ENCODE data around the gene EPB41.

EPB41 gene

DNA sequence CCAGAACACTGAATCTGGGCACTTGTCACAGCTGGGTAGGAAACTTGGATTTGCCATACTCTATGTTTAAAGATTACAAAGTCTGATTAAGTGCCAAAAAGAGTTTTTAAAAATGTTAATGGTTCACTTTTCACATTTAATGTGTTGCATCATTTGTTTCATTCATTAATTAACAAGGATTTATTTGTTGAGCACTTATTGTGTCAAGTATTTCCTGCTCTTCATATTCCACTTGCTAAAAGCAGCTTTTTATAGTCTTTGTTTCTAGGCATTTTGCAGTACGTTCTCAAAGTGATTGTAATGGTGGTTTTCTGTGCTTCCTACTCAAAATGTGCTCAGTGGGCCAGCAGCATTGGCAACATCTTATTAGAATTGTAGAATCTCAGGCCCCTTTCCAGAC lies 68.7 kb downstream of the EPB41 start (continued):
- TF ChIP-seq ZNF423 (tag by site-specific recombination; IDR thresholded peaks at IDR 0.05), result no peak
- TF ChIP-seq ZNF132 (tag by site-specific recombination; IDR thresholded peaks at IDR 0.05; ENCODE audit: borderline replicate concordance), result no peak
- TF ChIP-seq IKZF3 (tag by site-specific recombination; IDR thresholded peaks at IDR 0.05), result no peak
- TF ChIP-seq ZEB2 (tag by site-specific recombination; IDR thresholded peaks at IDR 0.05), result no peak
- no peak for TF ChIP-seq ZNF140 (tag by site-specific recombination; IDR thresholded peaks at IDR 0.05)
- TF ChIP-seq TCF7L2 (IDR thresholded peaks at IDR 0.05; ENCODE audit: borderline replicate concordance, low read depth, low read length), result no peak
- TF ChIP-seq REPIN1 (tag by site-specific recombination; IDR thresholded peaks at IDR 0.05; ENCODE audit: low read depth), result no peak
- no peak for TF ChIP-seq ZNF16 (tag by site-specific recombination; IDR thresholded peaks at IDR 0.05; ENCODE audit: low read depth)
- TF ChIP-seq GFI1B (tag by site-specific recombination; IDR thresholded peaks at IDR 0.05), result no peak
- TF ChIP-seq ZNF155 (tag by site-specific recombination; IDR thresholded peaks at IDR 0.05), result no peak
- TF ChIP-seq ZNF223 (tag by site-specific recombination; IDR thresholded peaks at IDR 0.05), result no peak

DNA sequence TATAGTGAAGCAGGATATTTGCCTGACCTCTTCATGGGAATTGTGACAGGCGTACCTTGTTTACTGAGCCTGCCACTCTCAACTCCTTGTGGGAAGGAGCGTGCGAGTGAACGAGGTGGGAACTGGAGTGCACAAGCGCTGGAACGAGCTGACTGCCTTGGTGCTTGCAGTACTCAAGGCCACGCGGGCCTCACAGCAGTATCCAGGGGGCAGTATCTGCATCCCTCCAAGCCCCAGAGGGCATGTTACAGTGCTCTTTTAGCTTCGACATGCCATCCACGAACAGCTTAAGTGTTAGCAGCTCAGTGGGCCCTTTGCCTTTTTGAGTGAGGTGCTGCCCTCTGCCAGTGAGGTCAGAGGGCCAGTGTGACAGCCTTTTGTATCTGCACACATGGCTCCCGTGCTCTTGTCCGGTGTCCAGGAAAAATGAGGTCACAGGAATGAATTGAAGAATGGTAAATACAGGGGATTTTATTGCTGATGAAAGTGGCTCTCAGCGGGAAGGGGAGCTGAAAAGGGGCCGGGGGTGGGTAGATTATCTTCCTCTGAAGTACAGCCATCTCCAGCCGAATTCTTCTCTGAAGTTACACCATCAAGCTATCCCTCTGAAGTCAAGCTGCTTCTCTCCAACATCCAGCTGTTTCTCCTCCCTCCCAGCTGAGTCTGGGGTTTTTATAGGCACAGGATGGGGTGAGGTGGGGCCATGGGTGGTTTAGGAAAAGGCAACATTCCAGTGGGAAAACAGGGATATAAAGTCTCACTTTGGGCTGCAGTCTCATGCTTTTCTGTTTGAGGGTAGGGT lies 69.3 kb downstream of the EPB41 start:
- H3K4me1 ChIP-seq (ENCODE audit: control insufficient read depth, insufficient read depth, low read length), result no peaks in the 10 kb centered on the region
- H3K36me3 ChIP-seq (ENCODE audit: control insufficient read depth in 2 of 2, insufficient read depth in 1 of 2, low read length in 2 of 2), result peaks cover 0 to 8% of the 10 kb centered on the region in 2 experiments; a peak in 2 of 3 replicates
- H3K27ac ChIP-seq (ENCODE audit: extremely low read depth, low read depth, low read length), result no peak overlapping the region
- CTCF ChIA-PET, result interaction anchor here (0.6 to 1.2 kb wide), 4 partner anchors 18 to 71 kb away, joined by 3 to 5 read pairs (median 4); no protein-coding TSS in a partner anchor
- no peaks in the 10 kb centered on the region for H3K9me3 ChIP-seq (ENCODE audit: control insufficient read depth, insufficient read depth, low read depth, low read length)
- TF ChIP-seq, protein P1, sequence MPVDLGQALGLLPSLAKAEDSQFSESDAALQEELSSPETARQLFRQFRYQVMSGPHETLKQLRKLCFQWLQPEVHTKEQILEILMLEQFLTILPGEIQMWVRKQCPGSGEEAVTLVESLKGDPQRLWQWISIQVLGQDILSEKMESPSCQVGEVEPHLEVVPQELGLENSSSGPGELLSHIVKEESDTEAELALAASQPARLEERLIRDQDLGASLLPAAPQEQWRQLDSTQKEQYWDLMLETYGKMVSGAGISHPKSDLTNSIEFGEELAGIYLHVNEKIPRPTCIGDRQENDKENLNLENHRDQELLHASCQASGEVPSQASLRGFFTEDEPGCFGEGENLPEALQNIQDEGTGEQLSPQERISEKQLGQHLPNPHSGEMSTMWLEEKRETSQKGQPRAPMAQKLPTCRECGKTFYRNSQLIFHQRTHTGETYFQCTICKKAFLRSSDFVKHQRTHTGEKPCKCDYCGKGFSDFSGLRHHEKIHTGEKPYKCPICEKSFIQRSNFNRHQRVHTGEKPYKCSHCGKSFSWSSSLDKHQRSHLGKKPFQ (tag by site-specific recombination; IDR thresholded peaks at IDR 0.05), result 0 out of 2 replicates have a peak, but pooled peaks have one; percentile 42
- peak; percentile 62 for TF ChIP-seq ZIC2 (tag by site-specific recombination; IDR thresholded peaks at IDR 0.05)
- peak; percentile 44 for TF ChIP-seq SETDB1 (IDR thresholded peaks at IDR 0.05; ENCODE audit: insufficient read length, low read length)
- TF ChIP-seq PRDM1 (tag by site-specific recombination; IDR thresholded peaks at IDR 0.05), result no peak
- POLR2A ChIA-PET, result interaction anchor here (0.6 kb wide), 1 partner anchor 160 kb away, joined by 5 read pairs; no protein-coding TSS in a partner anchor
- H3K4me3 ChIP-seq (ENCODE audit: low read depth, low read length), result no peak overlapping the region

DNA sequence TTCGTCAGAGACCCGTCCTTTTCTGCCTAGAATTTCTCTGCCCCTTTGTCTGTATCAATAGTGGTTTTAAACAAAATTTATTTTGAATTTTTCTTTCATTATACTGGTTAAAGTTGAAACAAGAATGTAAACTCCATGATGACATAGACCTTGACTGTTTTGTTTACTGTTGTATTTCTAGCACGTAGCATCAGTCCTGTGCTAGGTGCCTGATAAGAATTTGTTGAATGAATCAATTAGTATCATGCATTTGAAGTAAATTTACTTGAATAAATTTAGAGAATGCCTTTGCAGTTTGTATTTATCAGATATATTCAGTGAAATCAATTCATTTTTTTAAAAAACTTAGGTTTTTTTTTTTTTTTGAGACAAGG lies 69.9 kb downstream of the EPB41 start:
- ChIA-PET POLR2A (no interaction called here), CTCF (interaction anchor here (0.7 to 1.2 kb wide), 2 partner anchors 18 to 24 kb away, joined by 3 to 5 read pairs; no protein-coding TSS in a partner anchor)
- Histone ChIP-seq H3K36me3 (ENCODE audit: control insufficient read depth in 2 of 2, insufficient read depth in 1 of 2, low read length in 2 of 2) (peaks cover 0 to 11% of the 10 kb centered on the region in 2 experiments; a peak in 2 of 3 replicates), H3K9me3 (ENCODE audit: control insufficient read depth, insufficient read depth, low read depth, low read length) (no peaks in the 10 kb centered on the region), H3K4me3 (ENCODE audit: low read depth, low read length) (no peak overlapping the region), H3K27ac (ENCODE audit: extremely low read depth, low read depth, low read length) (no peak overlapping the region), H3K4me1 (ENCODE audit: control insufficient read depth, insufficient read depth, low read length) (no peaks in the 10 kb centered on the region)
- TF ChIP-seq ZNF549 (tag by site-specific recombination; IDR thresholded peaks at IDR 0.05) (no peak), ZNF221 (tag by site-specific recombination; IDR thresholded peaks at IDR 0.05; ENCODE audit: borderline replicate concordance) (no peak), ZNF776 (tag by site-specific recombination; IDR thresholded peaks at IDR 0.05; ENCODE audit: borderline replicate concordance) (no peak), ZNF274 (IDR thresholded peaks at IDR 0.05; ENCODE audit: low read length) (no peak), ZNF274 (tag by site-specific recombination; IDR thresholded peaks at IDR 0.05; ENCODE audit: borderline replicate concordance) (no peak), TCF7L2 (IDR thresholded peaks at IDR 0.05; ENCODE audit: borderline replicate concordance, low read depth, low read length) (no peak), ZNF138 (tag by site-specific recombination; IDR thresholded peaks at IDR 0.05; ENCODE audit: borderline replicate concordance) (no peak)
- TF ChIP-seq, protein P2, sequence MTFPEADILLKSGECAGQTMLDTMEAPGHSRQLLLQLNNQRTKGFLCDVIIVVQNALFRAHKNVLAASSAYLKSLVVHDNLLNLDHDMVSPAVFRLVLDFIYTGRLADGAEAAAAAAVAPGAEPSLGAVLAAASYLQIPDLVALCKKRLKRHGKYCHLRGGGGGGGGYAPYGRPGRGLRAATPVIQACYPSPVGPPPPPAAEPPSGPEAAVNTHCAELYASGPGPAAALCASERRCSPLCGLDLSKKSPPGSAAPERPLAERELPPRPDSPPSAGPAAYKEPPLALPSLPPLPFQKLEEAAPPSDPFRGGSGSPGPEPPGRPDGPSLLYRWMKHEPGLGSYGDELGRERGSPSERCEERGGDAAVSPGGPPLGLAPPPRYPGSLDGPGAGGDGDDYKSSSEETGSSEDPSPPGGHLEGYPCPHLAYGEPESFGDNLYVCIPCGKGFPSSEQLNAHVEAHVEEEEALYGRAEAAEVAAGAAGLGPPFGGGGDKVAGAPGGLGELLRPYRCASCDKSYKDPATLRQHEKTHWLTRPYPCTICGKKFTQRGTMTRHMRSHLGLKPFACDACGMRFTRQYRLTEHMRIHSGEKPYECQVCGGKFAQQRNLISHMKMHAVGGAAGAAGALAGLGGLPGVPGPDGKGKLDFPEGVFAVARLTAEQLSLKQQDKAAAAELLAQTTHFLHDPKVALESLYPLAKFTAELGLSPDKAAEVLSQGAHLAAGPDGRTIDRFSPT (tag by site-specific recombination; IDR thresholded peaks at IDR 0.05), result no peak
- TF ChIP-seq, protein P3, sequence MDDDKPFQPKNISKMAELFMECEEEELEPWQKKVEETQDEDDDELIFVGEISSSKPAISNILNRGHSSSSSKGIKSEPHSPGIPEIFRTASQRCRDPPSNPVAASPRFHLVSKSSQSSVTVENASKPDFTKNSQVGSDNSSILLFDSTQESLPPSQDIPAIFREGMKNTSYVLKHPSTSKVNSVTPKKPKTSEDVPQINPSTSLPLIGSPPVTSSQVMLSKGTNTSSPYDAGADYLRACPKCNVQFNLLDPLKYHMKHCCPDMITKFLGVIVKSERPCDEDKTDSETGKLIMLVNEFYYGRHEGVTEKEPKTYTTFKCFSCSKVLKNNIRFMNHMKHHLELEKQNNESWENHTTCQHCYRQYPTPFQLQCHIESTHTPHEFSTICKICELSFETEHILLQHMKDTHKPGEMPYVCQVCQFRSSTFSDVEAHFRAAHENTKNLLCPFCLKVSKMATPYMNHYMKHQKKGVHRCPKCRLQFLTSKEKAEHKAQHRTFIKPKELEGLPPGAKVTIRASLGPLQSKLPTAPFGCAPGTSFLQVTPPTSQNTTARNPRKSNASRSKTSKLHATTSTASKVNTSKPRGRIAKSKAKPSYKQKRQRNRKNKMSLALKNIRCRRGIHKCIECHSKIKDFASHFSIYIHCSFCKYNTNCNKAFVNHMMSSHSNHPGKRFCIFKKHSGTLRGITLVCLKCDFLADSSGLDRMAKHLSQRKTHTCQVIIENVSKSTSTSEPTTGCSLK (tag by site-specific recombination; IDR thresholded peaks at IDR 0.05), result no peak
- TF ChIP-seq, protein P4, sequence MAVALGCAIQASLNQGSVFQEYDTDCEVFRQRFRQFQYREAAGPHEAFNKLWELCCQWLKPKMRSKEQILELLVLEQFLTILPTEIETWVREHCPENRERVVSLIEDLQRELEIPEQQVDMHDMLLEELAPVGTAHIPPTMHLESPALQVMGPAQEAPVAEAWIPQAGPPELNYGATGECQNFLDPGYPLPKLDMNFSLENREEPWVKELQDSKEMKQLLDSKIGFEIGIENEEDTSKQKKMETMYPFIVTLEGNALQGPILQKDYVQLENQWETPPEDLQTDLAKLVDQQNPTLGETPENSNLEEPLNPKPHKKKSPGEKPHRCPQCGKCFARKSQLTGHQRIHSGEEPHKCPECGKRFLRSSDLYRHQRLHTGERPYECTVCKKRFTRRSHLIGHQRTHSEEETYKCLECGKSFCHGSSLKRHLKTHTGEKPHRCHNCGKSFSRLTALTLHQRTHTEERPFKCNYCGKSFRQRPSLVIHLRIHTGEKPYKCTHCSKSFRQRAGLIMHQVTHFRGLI (tag by site-specific recombination; IDR thresholded peaks at IDR 0.05), result no peak
